ENCODE data around the gene EIF3L.

The EIF3L gene

GRCh38 chr22:37848587-37849088, 581 bp upstream of the EIF3L start:
- in situ Hi-C loops (cut with HindIII; ENCODE audit: low sequenced_read_pairs): no loop called here

GRCh38 chr22:37850801-37851200, 1.6 kb downstream of the EIF3L start:
- in situ Hi-C loops (cut with HindIII; ENCODE audit: low sequenced_read_pairs): no loop called here

GRCh38 chr22:37852418-37852817, 3.2 kb downstream of the EIF3L start:
- in situ Hi-C loops (cut with HindIII; ENCODE audit: low sequenced_read_pairs): no loop called here

- in situ Hi-C loops (cut with HindIII; ENCODE audit: low sequenced_read_pairs): no loop called here
These were observed 5.7 kb downstream of the EIF3L start for GRCh38 chr22:37854946-37855345.

GRCh38 chr22:37855462-37855861, 6.2 kb downstream of the EIF3L start:
- in situ Hi-C loops (cut with HindIII; ENCODE audit: low sequenced_read_pairs): no loop called here

- in situ Hi-C loops (cut with HindIII; ENCODE audit: low sequenced_read_pairs): loop anchor here (5.0 kb wide), 1 partner anchor 44 kb away; no protein-coding TSS in a partner anchor
These were observed 11.7 kb downstream of the EIF3L start for GRCh38 chr22:37860796-37861421.

- in situ Hi-C loops (cut with HindIII; ENCODE audit: low sequenced_read_pairs): loop anchor here (5.0 kb wide), 1 partner anchor 45 kb away; no protein-coding TSS in a partner anchor
These were observed 13.5 kb downstream of the EIF3L start for GRCh38 chr22:37862570-37863325.

GRCh38 chr22:37865510-37865909, 16.3 kb downstream of the EIF3L start:
- in situ Hi-C loops (cut with HindIII; ENCODE audit: low sequenced_read_pairs): no loop called here

GRCh38 chr22:37870273-37870672, 21.1 kb downstream of the EIF3L start:
- in situ Hi-C loops (cut with HindIII; ENCODE audit: low sequenced_read_pairs): no loop called here

- in situ Hi-C loops (cut with HindIII; ENCODE audit: low sequenced_read_pairs): no loop called here
These were observed 31.6 kb downstream of the EIF3L start for GRCh38 chr22:37880668-37881440.

- in situ Hi-C loops (cut with HindIII; ENCODE audit: low sequenced_read_pairs): no loop called here
These were observed 35.2 kb downstream of the EIF3L start for GRCh38 chr22:37884420-37884819.

GRCh38 chr22:37887584-37888378, 38.6 kb downstream of the EIF3L start:
- in situ Hi-C loops (cut with HindIII; ENCODE audit: low sequenced_read_pairs): loop anchor here (5.0 kb wide), 1 partner anchor 80 kb away; no protein-coding TSS in a partner anchor

GRCh38 chr22:37891926-37892325, 42.7 kb downstream of the EIF3L start:
- in situ Hi-C loops (cut with HindIII; ENCODE audit: low sequenced_read_pairs): no loop called here

- in situ Hi-C loops (cut with HindIII; ENCODE audit: low sequenced_read_pairs): no loop called here
These were observed 43.5 kb downstream of the EIF3L start for GRCh38 chr22:37892566-37893335.

GRCh38 chr22:37893583-37893983, 44.4 kb downstream of the EIF3L start:
- in situ Hi-C loops (cut with HindIII; ENCODE audit: low sequenced_read_pairs): no loop called here

GRCh38 chr22:37894939-37895670, 45.9 kb downstream of the EIF3L start:
- in situ Hi-C loops (cut with HindIII; ENCODE audit: low sequenced_read_pairs): no loop called here

- in situ Hi-C loops (cut with HindIII; ENCODE audit: low sequenced_read_pairs): no loop called here
These were observed 47.0 kb downstream of the EIF3L start for GRCh38 chr22:37896181-37896592.

- in situ Hi-C loops (cut with HindIII; ENCODE audit: low sequenced_read_pairs): no loop called here
These were observed 47.7 kb downstream of the EIF3L start for GRCh38 chr22:37896939-37897338.

- in situ Hi-C loops (cut with HindIII; ENCODE audit: low sequenced_read_pairs): no loop called here
These were observed 48.6 kb downstream of the EIF3L start for GRCh38 chr22:37897807-37898206.

Data from endothelial cell of hepatic sinusoid (primary cell).